ENCODE data around the gene SLC1A7.

GRCh38 chr1:53147174-53147573, 4.7 kb upstream of the SLC1A7 start:
- TF ChIP-seq CTCF (IDR thresholded peaks at IDR 0.05) (no peak), POLR2AphosphoS5 (IDR thresholded peaks at IDR 0.05) (no peak), POLR2A (IDR thresholded peaks at IDR 0.05; ENCODE audit: low read depth) (no peak), EP300 (IDR thresholded peaks at IDR 0.05) (no peak)

Measured in esophagus muscularis mucosa (tissue), 4 donors.